ENCODE data around the gene C13orf46. TPM values are rescaled to one million over a fixed set of nuclear protein-coding genes. Genes with fewer than 3 reads are reported as not detected.

C13orf46 gene
- total RNA-seq, 1 donor from 2014 or later = 21.2 TPM

- TF ChIP-seq CTCF (IDR thresholded peaks at IDR 0.05) = no peak
- no peaks in the 10 kb centered on the region for H3K36me3 ChIP-seq
- ATAC-seq = no peak
- H3K27ac ChIP-seq = no peak overlapping the region
- peaks cover 8% of the 10 kb centered on the region for H3K27me3 ChIP-seq
- DNase-seq = peak; percentile 43
- intact Hi-C loops (cut with DNase I) = no loop called here
- H3K4me3 ChIP-seq = no peak overlapping the region
- no peaks in the 10 kb centered on the region for H3K9me3 ChIP-seq
- H3K4me1 ChIP-seq = no peaks in the 10 kb centered on the region
These were observed 39.3 kb downstream of the C13orf46 start for GRCh38 chr13:113934576-113934975.

- no peak for ATAC-seq
- no peak for TF ChIP-seq CTCF (IDR thresholded peaks at IDR 0.05)
- H3K4me3 ChIP-seq = no peak overlapping the region
These were observed 40.0 kb downstream of the C13orf46 start for GRCh38 chr13:113933901-113934300.

GRCh38 chr13:113931841-113932459 is 41.9 kb downstream of the C13orf46 start:
- intact Hi-C loops (cut with DNase I) = no loop called here
- DNase-seq (no peak), ATAC-seq (no peak)
- H3K27ac ChIP-seq = no peak overlapping the region
- H3K9me3 ChIP-seq = no peaks in the 10 kb centered on the region
- H3K27me3 ChIP-seq = peaks cover 10% of the 10 kb centered on the region
- H3K36me3 ChIP-seq = no peaks in the 10 kb centered on the region
- H3K4me1 ChIP-seq = peaks cover 10% of the 10 kb centered on the region
- TF ChIP-seq CTCF (IDR thresholded peaks at IDR 0.05) = no peak
- no peak overlapping the region for H3K4me3 ChIP-seq

More at GRCh38 chr13:113933901-113934300, 40.0 kb downstream of the C13orf46 start:
- H3K4me1 ChIP-seq = peaks cover 6% of the 10 kb centered on the region
- DNase-seq = peak; percentile 45
- no peaks in the 10 kb centered on the region for H3K9me3 ChIP-seq
- intact Hi-C loops (cut with DNase I) = no loop called here
- no peaks in the 10 kb centered on the region for H3K36me3 ChIP-seq
- peaks cover 8% of the 10 kb centered on the region for H3K27me3 ChIP-seq
- H3K27ac ChIP-seq = no peak overlapping the region

- Histone ChIP-seq H3K27ac (no peak overlapping the region), H3K4me1 (peaks cover 10% of the 10 kb centered on the region), H3K36me3 (no peaks in the 10 kb centered on the region), H3K9me3 (no peaks in the 10 kb centered on the region), H3K27me3 (peaks cover 12% of the 10 kb centered on the region), H3K4me3 (no peak overlapping the region)
- DNase-seq = peak; percentile 62
- intact Hi-C loops (cut with DNase I) = no loop called here
- TF ChIP-seq CTCF (IDR thresholded peaks at IDR 0.05) = no peak
- no peak for ATAC-seq
These were observed 42.9 kb downstream of the C13orf46 start for GRCh38 chr13:113930671-113931637.

GRCh38 chr13:113929628-113930615 is 44.0 kb downstream of the C13orf46 start:
- DNase-seq (peak; percentile 57), ATAC-seq (peak; percentile 3)
- intact Hi-C loops (cut with DNase I) = no loop called here
- H3K9me3 ChIP-seq = no peaks in the 10 kb centered on the region
- H3K27ac ChIP-seq = no peak overlapping the region
- no peak for TF ChIP-seq CTCF (IDR thresholded peaks at IDR 0.05)
- H3K4me1 ChIP-seq = peaks cover 10% of the 10 kb centered on the region
- H3K4me3 ChIP-seq = no peak overlapping the region
- peaks cover 4% of the 10 kb centered on the region for H3K27me3 ChIP-seq
- no peaks in the 10 kb centered on the region for H3K36me3 ChIP-seq
